Kidney epithelial cell (primary cell): Measurements from ENCODE around the gene TBC1D13. TPM values are rescaled to one million over a fixed set of nuclear protein-coding genes. Genes with fewer than 3 reads are reported as not detected.
"Not testable (repeated sequence)": the region's sequence is repeated elsewhere in the genome, so short reads cannot be mapped to it uniquely, and the experiment has no call there.

Experiments
- DNase-seq: peaks from one replicate; pipeline ENCODE4 v3.0.0-alpha.2; 2010; ENCODE audit warnings: low read depth
- H3K27me3 ChIP-seq: 2 replicates; pipeline ENCODE4 v1.6.0; 2011; ENCODE audit warnings: low read length; ENCODE audit not compliant: control insufficient read depth, insufficient read depth
- H3K36me3 ChIP-seq: 2 replicates; pipeline ENCODE4 v1.5.1; 2011; ENCODE audit warnings: low read length; ENCODE audit not compliant: control insufficient read depth, insufficient read depth
- H3K4me3 ChIP-seq: 2 replicates; pipeline ENCODE4 v1.5.1; 2011; ENCODE audit warnings: low read depth, mild to moderate bottlenecking, control low read depth, low read length
- total RNA-seq: library from RNA; depleted of rRNA; stranded (reverse); fragments of >200 nt; gene quantifications from 2 replicates; pipeline ENCODE4 v1.2.3, GENCODE V29; 2015
- TF ChIP-seq, protein P1 (sequence below): IDR thresholded peaks from 2 replicates; pipeline ENCODE4 v1.5.1; 2011; ENCODE audit warnings: mild to moderate bottlenecking, moderate library complexity, low read length, control low read depth, inconsistent platforms; ENCODE audit not compliant: insufficient read depth, poor library complexity, severe bottlenecking

TBC1D13 gene
- total RNA-seq, 1 donor from 2014 or later: 17.7 TPM

GRCh38 chr9:128851779-128852600, 64.9 kb downstream of the TBC1D13 start:
- not testable (repeated sequence) for H3K27me3 ChIP-seq, H3K36me3 ChIP-seq, H3K4me3 ChIP-seq, DNase-seq
- TF ChIP-seq, protein P1, sequence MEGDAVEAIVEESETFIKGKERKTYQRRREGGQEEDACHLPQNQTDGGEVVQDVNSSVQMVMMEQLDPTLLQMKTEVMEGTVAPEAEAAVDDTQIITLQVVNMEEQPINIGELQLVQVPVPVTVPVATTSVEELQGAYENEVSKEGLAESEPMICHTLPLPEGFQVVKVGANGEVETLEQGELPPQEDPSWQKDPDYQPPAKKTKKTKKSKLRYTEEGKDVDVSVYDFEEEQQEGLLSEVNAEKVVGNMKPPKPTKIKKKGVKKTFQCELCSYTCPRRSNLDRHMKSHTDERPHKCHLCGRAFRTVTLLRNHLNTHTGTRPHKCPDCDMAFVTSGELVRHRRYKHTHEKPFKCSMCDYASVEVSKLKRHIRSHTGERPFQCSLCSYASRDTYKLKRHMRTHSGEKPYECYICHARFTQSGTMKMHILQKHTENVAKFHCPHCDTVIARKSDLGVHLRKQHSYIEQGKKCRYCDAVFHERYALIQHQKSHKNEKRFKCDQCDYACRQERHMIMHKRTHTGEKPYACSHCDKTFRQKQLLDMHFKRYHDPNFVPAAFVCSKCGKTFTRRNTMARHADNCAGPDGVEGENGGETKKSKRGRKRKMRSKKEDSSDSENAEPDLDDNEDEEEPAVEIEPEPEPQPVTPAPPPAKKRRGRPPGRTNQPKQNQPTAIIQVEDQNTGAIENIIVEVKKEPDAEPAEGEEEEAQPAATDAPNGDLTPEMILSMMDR: peak; percentile 17

GRCh38 chr9:128852646-128853045, 65.6 kb downstream of the TBC1D13 start:
- not testable (repeated sequence) for H3K4me3 ChIP-seq, H3K27me3 ChIP-seq, H3K36me3 ChIP-seq, DNase-seq

DNA sequence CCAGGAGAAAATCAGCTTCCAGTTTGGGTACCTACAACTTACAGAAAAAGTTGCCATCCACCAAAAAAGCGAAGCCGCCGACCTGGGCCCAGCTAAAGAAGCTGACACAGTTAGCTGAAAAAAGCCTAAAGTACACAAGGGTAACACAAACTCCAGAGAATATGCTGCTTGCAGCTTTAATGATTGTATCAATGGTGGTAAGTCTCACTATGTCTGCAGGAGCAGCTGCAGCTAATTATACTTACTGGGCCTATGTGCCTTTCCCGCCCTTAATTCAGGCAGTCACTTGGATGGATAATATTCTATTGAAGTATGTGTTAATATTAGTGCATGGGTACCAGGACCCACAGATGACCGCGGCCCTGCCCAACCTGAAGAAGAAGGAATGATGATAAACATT, 67.4 kb downstream of the TBC1D13 start:
- H3K36me3 ChIP-seq, H3K27me3 ChIP-seq, DNase-seq, H3K4me3 ChIP-seq: not testable (repeated sequence)

DNA sequence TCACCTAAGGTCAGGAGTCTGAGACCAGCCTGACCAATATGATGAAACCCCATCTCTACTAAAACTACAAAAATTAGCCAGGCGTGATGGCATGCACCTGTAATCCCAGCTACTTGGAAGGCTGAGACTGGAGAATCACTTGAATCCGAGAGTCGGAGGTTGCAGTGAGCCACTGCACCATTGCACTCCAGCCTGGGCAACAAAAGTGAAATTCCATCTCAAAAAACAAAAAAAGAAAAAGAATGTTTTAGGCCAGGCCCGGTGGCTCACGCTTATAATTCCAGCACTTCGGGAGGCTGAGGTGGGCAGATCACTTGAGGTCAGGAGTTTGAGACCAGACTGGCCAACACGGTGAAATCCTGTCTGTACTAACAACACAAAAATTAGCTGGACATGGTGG, 71.4 kb downstream of the TBC1D13 start:
- H3K4me3 ChIP-seq, DNase-seq, H3K36me3 ChIP-seq, H3K27me3 ChIP-seq: not testable (repeated sequence)

Other genes with a start within 250 kb of the TBC1D13 start
- gene SPTAN1, start 234.7 kb upstream of the TBC1D13 start, total RNA-seq: 213 and 279 TPM in 2 replicates
- gene DYNC2I2, start 130.4 kb upstream of the TBC1D13 start, total RNA-seq: 56.1 and 72.5 TPM in 2 replicates
- gene SET, start 98.0 kb upstream of the TBC1D13 start, total RNA-seq: 404 and 663 TPM in 2 replicates
- 4.6 and 9.5 TPM in 2 replicates for gene PKN3, start 84.8 kb upstream of the TBC1D13 start, total RNA-seq
- gene ZDHHC12, start 63.1 kb upstream of the TBC1D13 start, total RNA-seq: 96.3 and 104 TPM in 2 replicates
- gene ZER1, start 15.3 kb upstream of the TBC1D13 start, total RNA-seq: 24.2 and 49.8 TPM in 2 replicates
- gene ENDOG, start 31.2 kb downstream of the TBC1D13 start, total RNA-seq: 18.8 and 20.5 TPM in 2 replicates
- gene SPOUT1, start 42.5 kb downstream of the TBC1D13 start, total RNA-seq: 33.1 and 61.1 TPM in 2 replicates
- gene KYAT1, start 94.7 kb downstream of the TBC1D13 start, total RNA-seq: 6.8 and 9.4 TPM in 2 replicates
- 138 and 155 TPM in 2 replicates for gene LRRC8A, start 94.9 kb downstream of the TBC1D13 start, total RNA-seq
- gene PHYHD1, start 133.7 kb downstream of the TBC1D13 start, total RNA-seq: 17.8 and 21.2 TPM in 2 replicates
- 29.6 and 30.8 TPM in 2 replicates for gene DOLK, start 160.3 kb downstream of the TBC1D13 start, total RNA-seq
- 35.5 and 39.9 TPM in 2 replicates for gene NUP188, start 160.4 kb downstream of the TBC1D13 start, total RNA-seq
- gene SH3GLB2, start 241.1 kb downstream of the TBC1D13 start, total RNA-seq: 101 and 112 TPM in 2 replicates
- gene MIGA2, start 249.4 kb downstream of the TBC1D13 start, total RNA-seq: 21.6 and 22.7 TPM in 2 replicates